Stimulated activated CD4-positive, alpha-beta T cell treated with anti-CD3 and anti-CD28 coated beads, Interleukin-1b, Interleukin-23, amount 100 ng/mL, for 24 hours (primary cell): ENCODE data around the gene HDAC2.
A peak's percentile ranks its signal among the peaks of the same experiment; 100 is the strongest.
"Not testable (repeated sequence)": the region's sequence is repeated elsewhere in the genome, so short reads cannot be mapped to it uniquely, and the experiment has no call there.

Experiments
- DNase-seq, 4 experiments: peaks; one replicate each; pipeline ENCODE4 v3.0.0-alpha.2; 2020; ENCODE audit warnings: low read depth in 4 of 4, low spot score in 1 of 4

HDAC2 gene

GRCh38 chr6:113970805-113971676 lies at the start of gene HDAC2:
Gene HDAC2 (minus strand): TSS chr6:113971148. CDS start chr6:113970908, 240 bp downstream.
- DNase-seq: peak; percentile 73 to 84 (median 77)

- no peak for DNase-seq
These were observed 49.2 kb upstream of the HDAC2 start for GRCh38 chr6:114020196-114020595.

- DNase-seq: not testable (repeated sequence)
These were observed 46.2 kb upstream of the HDAC2 start for GRCh38 chr6:114017146-114017545.

- DNase-seq: not testable (repeated sequence)
These were observed 43.2 kb upstream of the HDAC2 start for GRCh38 chr6:114014106-114014505.

GRCh38 chr6:114011486-114011885 lies 40.5 kb upstream of the HDAC2 start:
- DNase-seq: not testable (repeated sequence)

- DNase-seq: no peak
These were observed 39.6 kb upstream of the HDAC2 start for GRCh38 chr6:114010540-114010939.

- DNase-seq: no peak
These were observed 38.2 kb upstream of the HDAC2 start for GRCh38 chr6:114009192-114009591.

GRCh38 chr6:114008331-114008730 lies 37.4 kb upstream of the HDAC2 start:
- DNase-seq: no peak

- no peak for DNase-seq
These were observed 36.6 kb upstream of the HDAC2 start for GRCh38 chr6:114007516-114007915.

GRCh38 chr6:114001354-114001753 lies 30.4 kb upstream of the HDAC2 start:
- DNase-seq: no peak

- DNase-seq: no peak
These were observed 29.1 kb upstream of the HDAC2 start for GRCh38 chr6:114000069-114000468.

GRCh38 chr6:113999284-113999683 lies 28.3 kb upstream of the HDAC2 start:
- no peak for DNase-seq

- no peak for DNase-seq
These were observed 27.9 kb upstream of the HDAC2 start for GRCh38 chr6:113998811-113999210.

- no peak for DNase-seq
These were observed 26.2 kb upstream of the HDAC2 start for GRCh38 chr6:113997116-113997515.

GRCh38 chr6:113995634-113996033 lies 24.7 kb upstream of the HDAC2 start:
- DNase-seq: no peak

- no peak for DNase-seq
These were observed 24.0 kb upstream of the HDAC2 start for GRCh38 chr6:113994934-113995342.

- no peak for DNase-seq
These were observed 18.7 kb upstream of the HDAC2 start for GRCh38 chr6:113989675-113990074.

- DNase-seq: not testable (repeated sequence)
These were observed 11.7 kb upstream of the HDAC2 start for GRCh38 chr6:113982675-113983074.

- no peak for DNase-seq
These were observed 11.2 kb upstream of the HDAC2 start for GRCh38 chr6:113982055-113982550.

GRCh38 chr6:113980937-113981554 lies 10.1 kb upstream of the HDAC2 start:
- DNase-seq: no peak

- DNase-seq: no peak
These were observed 9.0 kb upstream of the HDAC2 start for GRCh38 chr6:113979937-113980336.

- no peak for DNase-seq
These were observed 7.2 kb upstream of the HDAC2 start for GRCh38 chr6:113978084-113978675.
